ENCODE measurements around the gene WFDC1.

The WFDC1 gene

GRCh38 chr16:84266451-84266850 is 28.2 kb upstream of the WFDC1 start:
- FAIRE-seq (no peak), DNase-seq (ENCODE audit: insufficient read length, low spot score) (no peak)
- TF ChIP-seq CTCF (IDR thresholded peaks at IDR 0.05; ENCODE audit: insufficient read depth, missing control alignments), result no peak

GRCh38 chr16:84267380-84267779 is 27.3 kb upstream of the WFDC1 start:
- DNase-seq (ENCODE audit: insufficient read length, low spot score) (no peak), FAIRE-seq (no peak)
- no peak for TF ChIP-seq CTCF (IDR thresholded peaks at IDR 0.05; ENCODE audit: insufficient read depth, missing control alignments)

- no peak for DNase-seq (ENCODE audit: insufficient read length, low spot score)
- FAIRE-seq, result no peak
- TF ChIP-seq CTCF (IDR thresholded peaks at IDR 0.05; ENCODE audit: insufficient read depth, missing control alignments), result no peak
Measured at GRCh38 chr16:84268291-84269040, 26.2 kb upstream of the WFDC1 start.

- DNase-seq (ENCODE audit: insufficient read length, low spot score) (no peak), FAIRE-seq (no peak)
- TF ChIP-seq CTCF (IDR thresholded peaks at IDR 0.05; ENCODE audit: insufficient read depth, missing control alignments), result no peak
Measured at GRCh38 chr16:84270071-84270470, 24.6 kb upstream of the WFDC1 start.

- no peak for DNase-seq (ENCODE audit: insufficient read length, low spot score)
- TF ChIP-seq CTCF (IDR thresholded peaks at IDR 0.05; ENCODE audit: insufficient read depth, missing control alignments), result no peak
- no peak for FAIRE-seq
Measured at GRCh38 chr16:84270531-84270930, 24.1 kb upstream of the WFDC1 start.

GRCh38 chr16:84271037-84271436 is 23.6 kb upstream of the WFDC1 start:
- TF ChIP-seq CTCF (IDR thresholded peaks at IDR 0.05; ENCODE audit: insufficient read depth, missing control alignments), result no peak
- FAIRE-seq (no peak), DNase-seq (ENCODE audit: insufficient read length, low spot score) (no peak)

- no peak for TF ChIP-seq CTCF (IDR thresholded peaks at IDR 0.05; ENCODE audit: insufficient read depth, missing control alignments)
- FAIRE-seq (no peak), DNase-seq (ENCODE audit: insufficient read length, low spot score) (no peak)
Measured at GRCh38 chr16:84271866-84272265, 22.8 kb upstream of the WFDC1 start.

Data from D721Med (cell line).